Astrocyte of the spinal cord (primary cell): ENCODE data around the gene DIAPH1.

Experiments used
- DNase-seq: peaks from one replicate; pipeline ENCODE4 v3.0.0; 2011; ENCODE audit warnings: low read depth, low spot score
- H3K4me3 ChIP-seq: 2 replicates; pipeline ENCODE4 v1.5.1; 2011; ENCODE audit warnings: low read depth, mild to moderate bottlenecking, low read length, moderate library complexity
- in situ Hi-C: cut with HindIII; loops from 2 replicates; pipeline ENCODE4 v1.10.0; 2017; ENCODE audit warnings: low sequenced_read_pairs
- TF ChIP-seq, protein P1 (sequence below): IDR thresholded peaks from 2 replicates; pipeline ENCODE4 v1.5.1; 2012; ENCODE audit warnings: low read depth, mild to moderate bottlenecking, low read length, inconsistent platforms

DIAPH1 gene

DNA sequence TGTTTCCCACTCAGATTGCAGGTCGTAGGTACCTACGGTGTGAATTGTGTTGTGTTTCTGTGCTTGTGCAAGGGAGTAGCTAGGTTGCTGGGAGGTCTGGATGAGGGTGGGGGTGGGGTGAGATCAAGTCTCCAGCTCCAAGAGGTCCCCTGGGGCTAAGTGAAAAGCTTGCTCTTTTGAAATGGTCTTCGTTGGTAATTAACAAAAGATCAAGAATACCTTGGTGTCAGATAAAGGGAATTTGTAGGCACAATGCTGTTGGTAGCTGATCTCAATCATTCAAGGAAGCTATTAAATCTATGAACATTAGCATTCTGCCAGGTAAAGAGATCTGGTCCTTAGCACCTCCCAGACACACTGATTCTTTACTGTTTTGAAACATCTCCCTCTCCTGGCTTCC lies 134.9 kb downstream of the DIAPH1 start:
- in situ Hi-C loops = no loop called here
- no peak overlapping the region for H3K4me3 ChIP-seq
- TF ChIP-seq, protein P1, sequence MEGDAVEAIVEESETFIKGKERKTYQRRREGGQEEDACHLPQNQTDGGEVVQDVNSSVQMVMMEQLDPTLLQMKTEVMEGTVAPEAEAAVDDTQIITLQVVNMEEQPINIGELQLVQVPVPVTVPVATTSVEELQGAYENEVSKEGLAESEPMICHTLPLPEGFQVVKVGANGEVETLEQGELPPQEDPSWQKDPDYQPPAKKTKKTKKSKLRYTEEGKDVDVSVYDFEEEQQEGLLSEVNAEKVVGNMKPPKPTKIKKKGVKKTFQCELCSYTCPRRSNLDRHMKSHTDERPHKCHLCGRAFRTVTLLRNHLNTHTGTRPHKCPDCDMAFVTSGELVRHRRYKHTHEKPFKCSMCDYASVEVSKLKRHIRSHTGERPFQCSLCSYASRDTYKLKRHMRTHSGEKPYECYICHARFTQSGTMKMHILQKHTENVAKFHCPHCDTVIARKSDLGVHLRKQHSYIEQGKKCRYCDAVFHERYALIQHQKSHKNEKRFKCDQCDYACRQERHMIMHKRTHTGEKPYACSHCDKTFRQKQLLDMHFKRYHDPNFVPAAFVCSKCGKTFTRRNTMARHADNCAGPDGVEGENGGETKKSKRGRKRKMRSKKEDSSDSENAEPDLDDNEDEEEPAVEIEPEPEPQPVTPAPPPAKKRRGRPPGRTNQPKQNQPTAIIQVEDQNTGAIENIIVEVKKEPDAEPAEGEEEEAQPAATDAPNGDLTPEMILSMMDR = no peak
- DNase-seq = no peak

GRCh38 chr5:141479776-141480175 lies 139.0 kb downstream of the DIAPH1 start:
- no peak overlapping the region for H3K4me3 ChIP-seq
- in situ Hi-C loops = no loop called here
- DNase-seq = no peak
- TF ChIP-seq, protein P1 = no peak

DNA sequence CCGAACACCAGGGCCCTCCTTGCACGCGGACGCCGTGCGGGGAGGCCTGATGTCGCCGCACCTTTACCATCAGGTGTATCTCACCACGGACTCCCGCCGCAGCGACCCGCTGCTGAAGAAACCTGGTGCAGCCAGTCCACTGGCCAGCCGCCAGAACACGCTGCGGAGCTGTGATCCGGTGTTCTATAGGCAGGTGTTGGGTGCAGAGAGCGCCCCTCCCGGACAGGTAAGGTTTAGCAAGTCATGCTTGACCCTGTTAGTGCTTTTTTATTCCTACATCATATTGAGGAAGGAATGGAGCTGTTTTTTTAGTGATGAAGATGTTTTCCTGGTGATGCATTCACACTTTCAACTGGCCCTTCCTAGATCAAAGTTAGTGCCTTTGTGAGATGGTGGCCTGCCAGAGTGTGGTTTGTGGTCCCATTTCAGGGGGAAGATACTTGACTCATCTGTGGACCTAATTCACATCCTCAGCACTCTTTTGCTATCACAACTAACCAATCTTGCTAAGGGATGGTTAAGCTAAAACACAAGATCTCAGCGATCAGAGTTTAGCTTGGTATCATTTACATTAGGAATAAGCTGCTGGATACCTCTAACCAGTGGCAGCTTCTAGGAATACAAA lies 140.4 kb downstream of the DIAPH1 start:
- peak; percentile 29 for DNase-seq
- H3K4me3 ChIP-seq = peak overlapping the region; percentile 61
- TF ChIP-seq, protein P1 = peak; percentile 50
- in situ Hi-C loops = no loop called here

DNA sequence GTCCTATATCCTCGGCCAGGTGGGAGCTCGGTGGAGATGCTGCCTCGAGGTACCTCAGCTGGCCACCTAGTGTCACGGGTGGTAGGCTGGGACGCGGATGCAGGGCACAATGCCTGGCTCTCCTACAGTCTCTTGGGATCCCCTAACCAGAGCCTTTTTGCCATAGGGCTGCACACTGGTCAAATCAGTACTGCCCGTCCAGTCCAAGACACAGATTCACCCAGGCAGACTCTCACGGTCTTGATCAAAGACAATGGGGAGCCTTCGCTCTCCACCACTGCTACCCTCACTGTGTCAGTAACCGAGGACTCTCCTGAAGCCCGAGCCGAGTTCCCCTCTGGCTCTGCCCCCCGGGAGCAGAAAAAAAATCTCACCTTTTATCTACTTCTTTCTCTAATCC lies 141.0 kb downstream of the DIAPH1 start:
- H3K4me3 ChIP-seq = peak overlapping the region; percentile 61
- no peak for DNase-seq
- in situ Hi-C loops = no loop called here
- TF ChIP-seq, protein P1 = no peak

DNA sequence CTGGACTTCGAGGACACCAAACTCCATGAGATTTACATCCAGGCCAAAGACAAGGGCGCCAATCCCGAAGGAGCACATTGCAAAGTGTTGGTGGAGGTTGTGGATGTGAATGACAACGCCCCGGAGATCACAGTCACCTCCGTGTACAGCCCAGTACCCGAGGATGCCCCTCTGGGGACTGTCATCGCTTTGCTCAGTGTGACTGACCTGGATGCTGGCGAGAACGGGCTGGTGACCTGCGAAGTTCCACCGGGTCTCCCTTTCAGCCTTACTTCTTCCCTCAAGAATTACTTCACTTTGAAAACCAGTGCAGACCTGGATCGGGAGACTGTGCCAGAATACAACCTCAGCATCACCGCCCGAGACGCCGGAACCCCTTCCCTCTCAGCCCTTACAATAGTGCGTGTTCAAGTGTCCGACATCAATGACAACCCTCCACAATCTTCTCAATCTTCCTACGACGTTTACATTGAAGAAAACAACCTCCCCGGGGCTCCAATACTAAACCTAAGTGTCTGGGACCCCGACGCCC lies 141.7 kb downstream of the DIAPH1 start:
- in situ Hi-C loops = no loop called here
- no peak for DNase-seq
- peak overlapping the region; percentile 61 for H3K4me3 ChIP-seq
- TF ChIP-seq, protein P1 = no peak

- TF ChIP-seq, protein P1 = no peak
- H3K4me3 ChIP-seq = peak overlapping the region; percentile 61
- in situ Hi-C loops = no loop called here
- peak; percentile 85 for DNase-seq
These were observed 142.5 kb downstream of the DIAPH1 start for GRCh38 chr5:141476132-141476911.
